Uterus (tissue), 4 donors: ENCODE data around the gene CIAO3. TPM values are rescaled to one million over a fixed set of nuclear protein-coding genes. Genes with fewer than 3 reads are reported as not detected.
A peak's percentile ranks its signal among the peaks of the same experiment; 100 is the strongest.
"Not testable (repeated sequence)": the region's sequence is repeated elsewhere in the genome, so short reads cannot be mapped to it uniquely, and the experiment has no call there.

Experiments
- DNase-seq, 2 donors: peaks; one replicate each; pipeline ENCODE4 v3.0.0-alpha.2; 2019 to 2020
- H3K27ac ChIP-seq, 2 donors: fragments of 200-600 bp; sonication (generic); 1 replicate in 1 of 2; 2 replicates in 1 of 2; pipeline ENCODE4 v1.5.1; 2016 to 2018
- H3K27me3 ChIP-seq, 2 donors: fragments of 200-600 bp; sonication (generic); one replicate each; pipeline ENCODE4 v1.5.1; 2018 to 2019; ENCODE audit warnings: control low read depth in 1 of 2
- H3K36me3 ChIP-seq, 2 donors: fragments of 200-600 bp; sonication (generic); one replicate each; pipeline ENCODE4 v1.5.1; 2019; ENCODE audit warnings: control low read depth in 1 of 2
- H3K4me1 ChIP-seq, 2 donors: fragments of 200-600 bp; sonication (generic); one replicate each; pipeline ENCODE4 v1.5.1; 2018 to 2019; ENCODE audit warnings: control low read depth in 1 of 2
- H3K4me3 ChIP-seq, 2 donors: fragments of 200-600 bp; sonication (generic); 1 replicate in 1 of 2; 2 replicates in 1 of 2; pipeline ENCODE4 v1.5.1; 2018 to 2019; ENCODE audit warnings: mild to moderate bottlenecking in 1 of 2
- H3K9me3 ChIP-seq, 2 donors: fragments of 200-600 bp; sonication (generic); one replicate each; pipeline ENCODE4 v1.5.1; 2019; ENCODE audit warnings: control low read depth in 1 of 2
- CTCF ChIP-seq, 4 experiments: fragments of 200-600 bp in 2 of 4; fragments of 450-650 bp in 2 of 4; sonication (generic) in 2 of 4; IDR thresholded peaks; one replicate each; pipeline ENCODE4 v1.5.1; 2016 to 2019; ENCODE audit warnings: antibody characterized with exemption in 4 of 4, mild to moderate bottlenecking in 2 of 4, moderate library complexity in 1 of 4
- POLR2A ChIP-seq, 2 donors: fragments of 450-650 bp; IDR thresholded peaks; one replicate each; pipeline ENCODE4 v1.6.1; 2016; ENCODE audit warnings: antibody characterized with exemption in 2 of 2, mild to moderate bottlenecking in 1 of 2, moderate library complexity in 1 of 2
- intact Hi-C: fragments of 100-400 bp; cut with DNase I; formaldehyde crosslinking; loops from one replicate; pipeline ENCODE4 v1.15.1; 2023; ENCODE audit warnings: low total_unique reads
- total RNA-seq, 4 donors: library from RNA; depleted of rRNA in 3 of 4; stranded (reverse); fragments of >200 nt in 3 of 4; gene quantifications; one replicate each; pipeline versions ENCODE4 v1.1.0 to v1.2.4, GENCODE V29; 2014 to 2023
- donor health status: DM: yes; HTN: yes; CAD: no.

Gene CIAO3
- total RNA-seq, 4 donors from 2014 or later: 14.1 to 43.3 (median 25.0) TPM

GRCh38 chr16:693364-693763 is 47.4 kb downstream of the CIAO3 start:
- no peak overlapping the region for H3K27ac ChIP-seq
- no peaks in the 10 kb centered on the region for H3K36me3 ChIP-seq
- H3K4me1 ChIP-seq: peaks cover 7 to 26% of the 10 kb centered on the region in 2 donors
- H3K27me3 ChIP-seq: peaks cover 17 to 24% of the 10 kb centered on the region in 2 donors
- H3K9me3 ChIP-seq: no peaks in the 10 kb centered on the region
- no peak overlapping the region for H3K4me3 ChIP-seq
- intact Hi-C loops: no loop called here
- no peak for DNase-seq
- TF ChIP-seq CTCF (IDR thresholded peaks at IDR 0.05): no peak
- TF ChIP-seq POLR2A (IDR thresholded peaks at IDR 0.05): no peak

DNA sequence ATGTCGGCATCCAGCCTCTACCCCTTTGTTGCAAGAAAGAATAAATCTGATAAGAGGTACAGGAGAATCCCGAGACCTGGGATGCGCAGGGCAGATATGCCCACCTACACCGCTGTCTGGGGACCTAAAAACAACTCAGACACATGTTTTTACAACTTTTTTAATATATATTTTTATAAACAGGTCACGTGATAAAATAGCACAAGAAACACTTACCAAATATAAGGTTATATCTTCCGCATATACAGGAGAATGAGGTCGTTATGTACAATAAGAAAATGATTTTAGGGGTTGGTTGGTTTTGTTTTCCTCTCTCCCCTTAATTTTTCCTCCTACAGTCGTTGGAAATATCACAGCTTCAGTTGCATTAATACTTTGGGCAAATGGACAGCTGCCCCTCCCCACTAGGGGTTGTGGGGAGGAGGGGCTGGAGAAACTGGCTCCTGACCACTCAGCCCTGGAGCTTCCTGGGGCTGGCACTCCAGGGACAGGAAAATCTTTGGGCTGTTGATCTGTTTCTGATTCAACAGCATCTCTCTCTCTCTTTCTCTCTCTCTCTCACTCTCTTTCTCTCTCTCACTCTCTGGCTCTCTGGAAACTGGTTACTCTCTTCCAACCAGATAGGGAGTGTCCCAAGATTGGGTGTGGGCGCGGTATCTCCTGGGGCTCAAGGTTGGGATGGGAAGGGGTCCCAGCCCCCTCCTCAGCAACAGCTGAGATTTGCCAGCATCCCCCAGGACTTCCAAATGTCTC is 48.3 kb downstream of the CIAO3 start:
- H3K4me1 ChIP-seq: peaks cover 7 to 26% of the 10 kb centered on the region in 2 donors

DNA sequence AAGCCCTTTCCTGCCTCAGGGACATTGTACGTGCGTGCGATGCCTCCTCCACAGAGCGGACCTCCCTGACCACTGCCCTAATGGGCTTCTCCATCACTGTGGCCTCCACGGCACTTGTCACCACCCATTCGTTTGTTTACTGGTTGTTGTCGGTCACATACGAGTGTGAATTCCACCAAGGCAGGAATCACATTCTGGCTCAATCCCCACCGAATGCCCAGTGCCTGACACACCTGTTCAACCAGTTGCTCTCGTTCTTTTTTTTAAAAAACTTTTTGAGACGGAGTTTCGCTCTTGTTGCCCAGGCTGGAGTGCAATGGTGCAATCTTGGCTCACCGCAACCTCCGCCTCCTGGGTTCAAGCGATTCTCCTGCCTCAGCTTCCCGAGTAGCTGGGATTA is 49.6 kb downstream of the CIAO3 start:
- H3K36me3 ChIP-seq, DNase-seq, H3K9me3 ChIP-seq, H3K27ac ChIP-seq, H3K4me3 ChIP-seq, intact Hi-C loops: not testable (repeated sequence)
- Histone ChIP-seq H3K4me1 (peaks cover 7 to 26% of the 10 kb centered on the region in 2 donors), H3K27me3 (peaks cover 17 to 22% of the 10 kb centered on the region in 2 donors)

More for the DNA sequence above, 48.3 kb downstream of the CIAO3 start:
- Histone ChIP-seq H3K27me3 (peaks cover 17 to 24% of the 10 kb centered on the region in 2 donors), H3K36me3 (no peaks in the 10 kb centered on the region), H3K27ac (no peak overlapping the region), H3K4me3 (no peak overlapping the region), H3K9me3 (no peaks in the 10 kb centered on the region)
- no peak for TF ChIP-seq POLR2A (IDR thresholded peaks at IDR 0.05)
- no peak for TF ChIP-seq CTCF (IDR thresholded peaks at IDR 0.05)
- intact Hi-C loops: no loop called here
- no peak for DNase-seq

DNA sequence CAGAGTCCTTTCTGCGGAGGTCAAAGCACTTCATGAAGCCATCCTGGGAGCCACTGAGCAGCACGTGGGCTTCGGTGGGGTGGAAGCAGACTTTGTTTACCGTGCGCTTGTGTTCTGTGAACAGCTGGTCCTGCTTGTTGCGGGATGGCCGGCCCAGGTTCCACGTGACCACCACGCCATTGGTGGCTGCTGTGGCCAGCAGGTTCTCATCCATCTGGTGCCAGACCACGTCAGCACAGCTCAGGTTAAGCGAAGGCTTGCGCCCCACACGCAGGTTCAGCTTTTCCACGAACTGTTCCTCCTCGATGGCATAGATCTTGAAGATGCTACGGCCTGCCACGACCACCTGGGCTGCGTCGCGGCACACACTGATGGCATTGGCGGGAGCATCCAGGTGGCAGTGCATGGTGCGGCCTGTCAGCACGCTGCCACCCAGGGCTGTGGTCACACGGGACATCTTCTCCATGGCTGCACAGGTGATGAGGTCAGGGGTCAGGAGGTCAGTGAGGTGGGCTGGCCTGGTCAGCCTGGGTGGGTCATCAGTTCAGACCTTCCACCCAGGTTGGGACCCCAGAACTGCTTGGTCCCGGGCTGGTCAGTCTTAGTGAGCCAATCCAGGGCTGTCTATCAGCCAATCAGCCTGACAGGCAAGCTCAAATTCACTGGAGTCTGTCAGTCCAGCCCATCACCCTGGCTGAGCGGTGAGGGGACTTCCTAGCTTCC is 51.5 kb downstream of the CIAO3 start:
- Histone ChIP-seq H3K4me1 (peaks cover 7 to 27% of the 10 kb centered on the region in 2 donors), H3K4me3 (peak overlapping the region; percentile 84 to 89), H3K27me3 (peaks cover 3 to 7% of the 10 kb centered on the region in 2 donors), H3K27ac (peak overlapping the region; percentile 74 to 87), H3K9me3 (no peaks in the 10 kb centered on the region), H3K36me3 (no peaks in the 10 kb centered on the region)
- TF ChIP-seq CTCF (IDR thresholded peaks at IDR 0.05) (no peak), POLR2A (IDR thresholded peaks at IDR 0.05) (no peak)
- intact Hi-C loops: no loop called here
- no peak for DNase-seq

DNA sequence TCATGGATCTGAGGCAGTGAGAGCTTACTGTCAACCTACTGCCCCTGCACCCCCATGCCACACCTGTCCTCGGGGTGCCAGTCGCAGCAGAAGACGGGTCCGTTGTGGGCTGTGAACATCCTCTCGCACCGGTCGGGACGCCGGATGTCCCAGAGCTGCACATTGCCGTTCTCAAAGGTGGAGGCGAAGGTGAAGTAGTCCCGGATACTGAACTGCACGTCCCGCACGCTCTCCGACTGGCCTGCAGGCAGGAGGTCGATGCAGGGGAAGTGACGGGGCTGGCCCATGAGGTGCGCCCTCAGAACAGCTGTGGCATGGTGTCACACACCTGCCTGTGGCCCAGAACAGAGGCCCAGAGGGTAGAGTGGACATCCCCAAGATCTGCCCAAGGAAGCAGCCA is 53.3 kb downstream of the CIAO3 start:
- Histone ChIP-seq H3K27me3 (no peaks in the 10 kb centered on the region), H3K36me3 (no peaks in the 10 kb centered on the region), H3K9me3 (no peaks in the 10 kb centered on the region), H3K27ac (no peak overlapping the region), H3K4me1 (peaks cover 7 to 30% of the 10 kb centered on the region in 2 donors), H3K4me3 (no peak overlapping the region)
- DNase-seq: no peak
- TF ChIP-seq CTCF (IDR thresholded peaks at IDR 0.05): no peak
- intact Hi-C loops: no loop called here
